ENCODE data around the gene PLEKHA8.

The PLEKHA8 gene

GRCh38 chr7:30022991-30023390 is 5.2 kb upstream of the PLEKHA8 start:
- H3K27me3 ChIP-seq (ENCODE audit: insufficient read depth, low read length): no peaks in the 10 kb centered on the region
- peaks cover 34% of the 10 kb centered on the region for H3K4me1 ChIP-seq (ENCODE audit: control insufficient read depth, insufficient read depth, low read length, unreplicated experiment)
- no peak overlapping the region for H3K4me3 ChIP-seq (ENCODE audit: low read depth, low read length)
- H3K36me3 ChIP-seq (ENCODE audit: insufficient read depth, low read length): no peaks in the 10 kb centered on the region
- no peak overlapping the region for H2AFZ ChIP-seq (ENCODE audit: low read length, unreplicated experiment)
- no peak overlapping the region for H3K27ac ChIP-seq (ENCODE audit: low read depth, low read length)
- peaks cover 32% of the 10 kb centered on the region for H3K79me2 ChIP-seq (ENCODE audit: control insufficient read depth, insufficient read depth, low read length, unreplicated experiment)

GRCh38 chr7:30023524-30023923 is 4.7 kb upstream of the PLEKHA8 start:
- no peak overlapping the region for H3K4me3 ChIP-seq (ENCODE audit: low read depth, low read length)
- peaks cover 32% of the 10 kb centered on the region for H3K79me2 ChIP-seq (ENCODE audit: control insufficient read depth, insufficient read depth, low read length, unreplicated experiment)
- H3K27ac ChIP-seq (ENCODE audit: low read depth, low read length): no peak overlapping the region
- no peak overlapping the region for H2AFZ ChIP-seq (ENCODE audit: low read length, unreplicated experiment)
- peaks cover 30% of the 10 kb centered on the region for H3K4me1 ChIP-seq (ENCODE audit: control insufficient read depth, insufficient read depth, low read length, unreplicated experiment)
- no peaks in the 10 kb centered on the region for H3K27me3 ChIP-seq (ENCODE audit: insufficient read depth, low read length)
- H3K36me3 ChIP-seq (ENCODE audit: insufficient read depth, low read length): no peaks in the 10 kb centered on the region

- Histone ChIP-seq H3K4me3 (ENCODE audit: low read depth, low read length) (peak within 1 kb of the TSS; percentile 92), H3K4me1 (ENCODE audit: control insufficient read depth, insufficient read depth, low read length, unreplicated experiment) (peaks cover 19% of the 10 kb centered on the region), H2AFZ (ENCODE audit: low read length, unreplicated experiment) (peak within 1 kb of the TSS; percentile 94), H3K79me2 (ENCODE audit: control insufficient read depth, insufficient read depth, low read length, unreplicated experiment) (peaks cover 58% of the 10 kb centered on the region), H3K36me3 (ENCODE audit: insufficient read depth, low read length) (no peaks in the 10 kb centered on the region), H3K27ac (ENCODE audit: low read depth, low read length) (peak within 1 kb of the TSS; percentile 55), H3K27me3 (ENCODE audit: insufficient read depth, low read length) (no peaks in the 10 kb centered on the region)
Measured at GRCh38 chr7:30026229-30027064, 1.8 kb upstream of the PLEKHA8 start, which contains the start of gene FKBP14. TSS of gene FKBP14 (minus strand) at chr7:30026702. CDS start at chr7:30026508, 194 bp downstream.

GRCh38 chr7:30027065-30027456 is 1.2 kb upstream of the PLEKHA8 start:
- Histone ChIP-seq H3K27ac (ENCODE audit: low read depth, low read length) (peak overlapping the region; percentile 22), H3K4me3 (ENCODE audit: low read depth, low read length) (peak overlapping the region; percentile 92), H3K4me1 (ENCODE audit: control insufficient read depth, insufficient read depth, low read length, unreplicated experiment) (peaks cover 19% of the 10 kb centered on the region), H3K27me3 (ENCODE audit: insufficient read depth, low read length) (no peaks in the 10 kb centered on the region), H3K79me2 (ENCODE audit: control insufficient read depth, insufficient read depth, low read length, unreplicated experiment) (peaks cover 64% of the 10 kb centered on the region), H3K36me3 (ENCODE audit: insufficient read depth, low read length) (no peaks in the 10 kb centered on the region), H2AFZ (ENCODE audit: low read length, unreplicated experiment) (peak overlapping the region; percentile 94)

GRCh38 chr7:30027740-30028215 is 434 bp upstream of the PLEKHA8 start:
- peak overlapping the region; percentile 94 for H2AFZ ChIP-seq (ENCODE audit: low read length, unreplicated experiment)
- no peaks in the 10 kb centered on the region for H3K36me3 ChIP-seq (ENCODE audit: insufficient read depth, low read length)
- H3K4me1 ChIP-seq (ENCODE audit: control insufficient read depth, insufficient read depth, low read length, unreplicated experiment): peaks cover 24% of the 10 kb centered on the region
- H3K4me3 ChIP-seq (ENCODE audit: low read depth, low read length): peak overlapping the region; percentile 92
- peaks cover 64% of the 10 kb centered on the region for H3K79me2 ChIP-seq (ENCODE audit: control insufficient read depth, insufficient read depth, low read length, unreplicated experiment)
- H3K27me3 ChIP-seq (ENCODE audit: insufficient read depth, low read length): no peaks in the 10 kb centered on the region
- no peak overlapping the region for H3K27ac ChIP-seq (ENCODE audit: low read depth, low read length)

- Histone ChIP-seq H3K27me3 (ENCODE audit: insufficient read depth, low read length) (no peaks in the 10 kb centered on the region), H3K79me2 (ENCODE audit: control insufficient read depth, insufficient read depth, low read length, unreplicated experiment) (peaks cover 53% of the 10 kb centered on the region), H3K36me3 (ENCODE audit: insufficient read depth, low read length) (no peaks in the 10 kb centered on the region), H2AFZ (ENCODE audit: low read length, unreplicated experiment) (peak overlapping the region; percentile 94), H3K4me1 (ENCODE audit: control insufficient read depth, insufficient read depth, low read length, unreplicated experiment) (peaks cover 28% of the 10 kb centered on the region), H3K27ac (ENCODE audit: low read depth, low read length) (peak overlapping the region; percentile 8; the same call in 1 of the 2 replicates), H3K4me3 (ENCODE audit: low read depth, low read length) (peak overlapping the region; percentile 92)
Measured at GRCh38 chr7:30028749-30029635, 780 bp downstream of the PLEKHA8 start.

GRCh38 chr7:30029696-30030095 is 1.5 kb downstream of the PLEKHA8 start:
- H3K4me3 ChIP-seq (ENCODE audit: low read depth, low read length): peak overlapping the region; percentile 92
- no peak overlapping the region for H3K27ac ChIP-seq (ENCODE audit: low read depth, low read length)
- H3K36me3 ChIP-seq (ENCODE audit: insufficient read depth, low read length): no peaks in the 10 kb centered on the region
- H3K79me2 ChIP-seq (ENCODE audit: control insufficient read depth, insufficient read depth, low read length, unreplicated experiment): peaks cover 51% of the 10 kb centered on the region
- peaks cover 26% of the 10 kb centered on the region for H3K4me1 ChIP-seq (ENCODE audit: control insufficient read depth, insufficient read depth, low read length, unreplicated experiment)
- no peaks in the 10 kb centered on the region for H3K27me3 ChIP-seq (ENCODE audit: insufficient read depth, low read length)
- peak overlapping the region; percentile 94 for H2AFZ ChIP-seq (ENCODE audit: low read length, unreplicated experiment)

GRCh38 chr7:30032310-30033125 is 4.3 kb downstream of the PLEKHA8 start:
- H3K4me1 ChIP-seq (ENCODE audit: control insufficient read depth, insufficient read depth, low read length, unreplicated experiment): peaks cover 18% of the 10 kb centered on the region
- H3K27me3 ChIP-seq (ENCODE audit: insufficient read depth, low read length): no peaks in the 10 kb centered on the region
- H2AFZ ChIP-seq (ENCODE audit: low read length, unreplicated experiment): no peak overlapping the region
- H3K27ac ChIP-seq (ENCODE audit: low read depth, low read length): no peak overlapping the region
- H3K4me3 ChIP-seq (ENCODE audit: low read depth, low read length): no peak overlapping the region
- H3K79me2 ChIP-seq (ENCODE audit: control insufficient read depth, insufficient read depth, low read length, unreplicated experiment): peaks cover 35% of the 10 kb centered on the region
- no peaks in the 10 kb centered on the region for H3K36me3 ChIP-seq (ENCODE audit: insufficient read depth, low read length)

GRCh38 chr7:30034501-30034900 is 6.3 kb downstream of the PLEKHA8 start:
- no peak overlapping the region for H2AFZ ChIP-seq (ENCODE audit: low read length, unreplicated experiment)
- H3K4me1 ChIP-seq (ENCODE audit: control insufficient read depth, insufficient read depth, low read length, unreplicated experiment): peaks cover 22% of the 10 kb centered on the region
- H3K79me2 ChIP-seq (ENCODE audit: control insufficient read depth, insufficient read depth, low read length, unreplicated experiment): peaks cover 29% of the 10 kb centered on the region
- H3K27me3 ChIP-seq (ENCODE audit: insufficient read depth, low read length): no peaks in the 10 kb centered on the region
- no peak overlapping the region for H3K27ac ChIP-seq (ENCODE audit: low read depth, low read length)
- no peak overlapping the region for H3K4me3 ChIP-seq (ENCODE audit: low read depth, low read length)
- H3K36me3 ChIP-seq (ENCODE audit: insufficient read depth, low read length): no peaks in the 10 kb centered on the region

- no peak overlapping the region for H2AFZ ChIP-seq (ENCODE audit: low read length, unreplicated experiment)
- no peak overlapping the region for H3K4me3 ChIP-seq (ENCODE audit: low read depth, low read length)
- H3K79me2 ChIP-seq (ENCODE audit: control insufficient read depth, insufficient read depth, low read length, unreplicated experiment): peaks cover 12% of the 10 kb centered on the region
- H3K27me3 ChIP-seq (ENCODE audit: insufficient read depth, low read length): no peaks in the 10 kb centered on the region
- H3K36me3 ChIP-seq (ENCODE audit: insufficient read depth, low read length): no peaks in the 10 kb centered on the region
- no peak overlapping the region for H3K27ac ChIP-seq (ENCODE audit: low read depth, low read length)
- peaks cover 17% of the 10 kb centered on the region for H3K4me1 ChIP-seq (ENCODE audit: control insufficient read depth, insufficient read depth, low read length, unreplicated experiment)
Measured at GRCh38 chr7:30036220-30036619, 8.0 kb downstream of the PLEKHA8 start.

Measured in ACC112 (cell line).